ENCODE results near the gene CENPN.

DNA sequence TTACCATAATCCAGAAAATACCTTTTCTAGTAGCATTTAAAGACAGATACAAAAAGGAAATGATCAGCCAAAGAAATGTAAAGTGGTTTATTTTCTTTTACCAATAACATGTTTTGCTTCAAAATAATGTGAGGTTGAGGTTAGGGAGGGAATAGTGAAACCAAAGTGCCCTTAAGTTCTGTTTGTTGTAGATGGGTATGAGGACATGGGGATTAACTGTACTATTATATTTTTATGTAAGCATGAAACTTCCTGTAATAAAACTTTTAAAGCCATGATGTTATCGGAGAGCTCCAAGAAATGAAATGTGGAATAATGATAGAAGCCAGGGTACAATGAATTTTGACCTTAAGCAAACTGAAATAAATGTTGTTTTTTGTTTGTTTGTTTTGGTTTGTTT, 60.2 kb downstream of the CENPN start:
- TF ChIP-seq RAD21 (conservative IDR thresholded peaks at IDR 0.05 in 1 of 2, IDR thresholded peaks at IDR 0.05 in 1 of 2) (no peak), CHD2 (IDR thresholded peaks at IDR 0.05; ENCODE audit: low read length, partially characterized antibody) (no peak), FOSL2 (IDR thresholded peaks at IDR 0.05) (no peak), FOSL2 (CRISPR knock-in tag; IDR thresholded peaks at IDR 0.05) (no peak), MAFK (IDR thresholded peaks at IDR 0.05; ENCODE audit: partially characterized antibody) (no peak), BHLHE40 (IDR thresholded peaks at IDR 0.05; ENCODE audit: low read depth, low read length) (no peak)
- TF ChIP-seq, protein P1, sequence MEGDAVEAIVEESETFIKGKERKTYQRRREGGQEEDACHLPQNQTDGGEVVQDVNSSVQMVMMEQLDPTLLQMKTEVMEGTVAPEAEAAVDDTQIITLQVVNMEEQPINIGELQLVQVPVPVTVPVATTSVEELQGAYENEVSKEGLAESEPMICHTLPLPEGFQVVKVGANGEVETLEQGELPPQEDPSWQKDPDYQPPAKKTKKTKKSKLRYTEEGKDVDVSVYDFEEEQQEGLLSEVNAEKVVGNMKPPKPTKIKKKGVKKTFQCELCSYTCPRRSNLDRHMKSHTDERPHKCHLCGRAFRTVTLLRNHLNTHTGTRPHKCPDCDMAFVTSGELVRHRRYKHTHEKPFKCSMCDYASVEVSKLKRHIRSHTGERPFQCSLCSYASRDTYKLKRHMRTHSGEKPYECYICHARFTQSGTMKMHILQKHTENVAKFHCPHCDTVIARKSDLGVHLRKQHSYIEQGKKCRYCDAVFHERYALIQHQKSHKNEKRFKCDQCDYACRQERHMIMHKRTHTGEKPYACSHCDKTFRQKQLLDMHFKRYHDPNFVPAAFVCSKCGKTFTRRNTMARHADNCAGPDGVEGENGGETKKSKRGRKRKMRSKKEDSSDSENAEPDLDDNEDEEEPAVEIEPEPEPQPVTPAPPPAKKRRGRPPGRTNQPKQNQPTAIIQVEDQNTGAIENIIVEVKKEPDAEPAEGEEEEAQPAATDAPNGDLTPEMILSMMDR (IDR thresholded peaks at IDR 0.05) = no peak

All from A549 (cell line).